GM19468 (cell line): ENCODE data around the gene CRYGA.
"Not testable (repeated sequence)": the region's sequence is repeated elsewhere in the genome, so short reads cannot be mapped to it uniquely, and the experiment has no call there.

Experiments
- ATAC-seq: cut with Tn5 transposase; IDR thresholded peaks from one replicate; pipeline ENCODE4 v1.9.1; 2021; ENCODE audit warnings: mild to moderate bottlenecking, moderate library complexity, moderate number of reproducible peaks; ENCODE audit not compliant: unreplicated experiment; ENCODE audit errors: extremely low read depth

Gene CRYGA

GRCh38 chr2:208172125-208172524, 8.7 kb upstream of the CRYGA start:
- ATAC-seq: no peak

DNA sequence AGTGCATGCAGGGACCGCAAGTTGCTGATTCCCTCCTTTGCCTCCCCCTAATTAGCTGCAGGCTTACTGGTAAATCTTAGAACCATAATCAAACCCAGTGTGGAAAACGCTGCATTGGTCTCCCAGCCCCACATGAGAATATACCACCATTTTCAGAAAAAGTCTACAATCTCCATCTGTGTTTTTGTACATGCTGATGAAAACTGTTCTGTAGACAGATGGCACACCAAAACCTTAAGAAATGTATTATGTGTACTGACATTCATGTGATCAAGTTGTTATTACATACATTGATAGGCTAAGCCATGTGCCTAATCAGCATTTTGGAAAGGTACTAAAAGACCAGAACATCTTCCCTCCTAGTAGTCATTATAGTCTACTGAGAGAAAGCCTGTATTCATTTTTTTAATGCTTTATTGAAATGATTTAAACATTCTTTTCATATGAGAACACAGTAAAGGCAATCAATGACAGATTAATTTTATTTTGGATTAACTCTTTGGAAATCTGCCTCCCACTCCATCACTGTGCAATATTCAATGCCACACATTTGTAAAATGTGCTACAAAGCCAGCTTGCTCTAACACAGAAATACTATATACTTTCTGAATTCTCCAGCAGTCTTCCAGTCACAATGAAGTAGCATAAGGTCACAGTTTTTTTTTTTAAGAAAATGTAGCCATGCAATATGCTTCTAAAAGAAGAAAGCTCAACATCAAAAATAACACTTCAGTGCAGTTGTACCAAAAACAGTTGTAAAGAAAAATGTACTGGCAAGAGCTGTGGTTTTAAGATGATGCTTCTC, 1.8 kb upstream of the CRYGA start:
- no peak for ATAC-seq

- ATAC-seq: no peak
Measured at GRCh38 chr2:208156439-208156838, 7.0 kb downstream of the CRYGA start.

DNA sequence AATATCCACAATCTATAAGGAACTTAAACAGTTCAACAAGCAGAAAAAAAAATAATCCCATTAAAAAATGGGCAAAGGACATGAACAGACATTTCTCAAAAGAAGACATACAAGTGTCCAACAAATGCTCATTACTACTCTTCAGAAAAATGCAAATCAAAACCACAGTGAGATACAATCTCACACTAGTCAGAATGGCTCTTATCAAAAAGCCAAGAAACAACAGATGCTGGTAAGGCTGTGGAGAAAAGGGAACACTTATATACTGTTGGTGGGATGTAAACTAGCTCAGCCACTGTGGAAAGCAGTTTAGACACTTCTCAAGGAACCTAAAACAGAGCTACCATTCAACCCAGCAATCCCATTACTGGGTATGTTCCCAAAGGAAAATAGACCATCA, 10.2 kb downstream of the CRYGA start:
- no peak for ATAC-seq

GRCh38 chr2:208150956-208151355, 12.4 kb downstream of the CRYGA start:
- no peak for ATAC-seq

DNA sequence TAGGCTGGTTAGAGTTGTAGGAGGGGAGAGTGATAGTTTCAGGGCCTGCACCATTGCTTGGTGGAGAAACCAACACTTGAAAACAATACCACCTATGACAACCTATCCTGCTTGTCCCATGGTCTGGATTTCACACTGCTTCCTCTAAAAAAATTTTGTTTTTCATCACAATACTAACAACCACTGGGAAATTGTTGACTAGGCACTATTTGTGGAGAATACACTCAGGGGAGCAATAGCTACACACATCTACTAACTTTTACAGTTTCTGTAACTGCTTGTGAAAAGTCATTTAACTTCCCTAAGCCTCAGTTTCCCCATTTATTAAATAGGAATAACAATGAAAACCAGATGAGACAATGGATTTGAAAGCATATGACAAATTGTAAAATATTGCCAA, 13.3 kb downstream of the CRYGA start:
- no peak for ATAC-seq

DNA sequence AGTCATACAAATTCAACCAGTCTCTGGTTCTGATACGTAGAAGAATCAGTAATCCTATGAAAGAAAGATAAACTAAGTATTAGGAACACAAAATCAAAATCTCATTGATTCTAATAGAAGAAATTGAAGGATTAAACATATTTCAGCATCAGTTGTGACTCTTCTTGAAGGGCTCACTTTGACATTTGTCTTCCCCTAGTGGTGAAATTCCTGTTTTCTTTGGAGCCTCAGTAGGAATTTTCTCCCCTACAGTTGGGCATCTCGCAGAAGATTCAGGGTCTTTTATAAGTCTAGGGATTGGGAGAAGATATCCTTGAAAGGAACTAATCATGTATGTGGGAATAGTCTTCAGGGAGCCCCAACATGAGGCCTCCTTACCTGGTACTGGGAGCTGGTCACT, 14.6 kb downstream of the CRYGA start:
- no peak for ATAC-seq

- ATAC-seq: no peak
Measured at GRCh38 chr2:208147759-208148158, 15.6 kb downstream of the CRYGA start.

DNA sequence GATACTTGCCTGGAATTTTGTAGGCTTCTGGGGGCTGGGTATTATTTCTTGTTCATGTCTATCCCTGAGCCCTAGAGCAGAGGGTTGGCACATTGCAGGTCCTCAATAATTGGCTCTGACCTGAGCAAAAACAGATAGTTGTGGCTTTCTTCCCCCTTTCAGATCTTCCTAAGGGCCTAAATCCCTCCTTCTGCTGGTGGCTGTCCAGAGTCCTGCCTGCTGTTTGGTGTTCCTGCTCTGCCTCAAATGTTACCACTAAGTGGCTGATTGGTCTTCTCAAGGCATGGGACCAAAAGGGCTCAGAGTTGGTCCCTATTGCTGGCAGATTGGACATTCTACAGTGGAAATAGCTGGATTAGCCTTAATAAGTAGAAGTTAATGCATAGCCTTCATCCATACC, 16.4 kb downstream of the CRYGA start:
- no peak for ATAC-seq

DNA sequence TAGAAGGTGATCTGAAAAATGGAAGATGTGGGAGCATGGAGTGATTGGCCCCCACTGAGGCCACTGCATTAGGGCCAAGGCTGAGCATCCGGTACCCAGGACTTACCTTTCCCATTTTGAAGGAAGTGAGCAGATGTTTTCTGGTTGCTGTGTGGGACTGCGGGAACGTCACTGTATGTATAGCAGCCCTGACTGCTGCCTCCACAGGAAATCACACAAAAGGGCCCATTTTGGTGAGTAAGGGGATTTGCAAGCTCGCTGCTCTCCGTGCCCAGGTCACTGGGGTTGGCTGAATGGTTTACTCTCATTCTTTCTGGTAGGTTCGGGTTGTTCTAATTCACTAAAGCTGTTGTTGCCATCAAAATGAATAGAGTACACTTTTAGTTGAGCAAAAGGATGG, 17.4 kb downstream of the CRYGA start, which contains the start of gene CRYGB:
Gene CRYGB, minus strand, starts transcription at position 153 of the 400 bp plus-strand sequence. Its CDS starts 38 bp downstream, at position 115.
- ATAC-seq: no peak

GRCh38 chr2:208142925-208143799, 20.2 kb downstream of the CRYGA start:
- no peak for ATAC-seq

DNA sequence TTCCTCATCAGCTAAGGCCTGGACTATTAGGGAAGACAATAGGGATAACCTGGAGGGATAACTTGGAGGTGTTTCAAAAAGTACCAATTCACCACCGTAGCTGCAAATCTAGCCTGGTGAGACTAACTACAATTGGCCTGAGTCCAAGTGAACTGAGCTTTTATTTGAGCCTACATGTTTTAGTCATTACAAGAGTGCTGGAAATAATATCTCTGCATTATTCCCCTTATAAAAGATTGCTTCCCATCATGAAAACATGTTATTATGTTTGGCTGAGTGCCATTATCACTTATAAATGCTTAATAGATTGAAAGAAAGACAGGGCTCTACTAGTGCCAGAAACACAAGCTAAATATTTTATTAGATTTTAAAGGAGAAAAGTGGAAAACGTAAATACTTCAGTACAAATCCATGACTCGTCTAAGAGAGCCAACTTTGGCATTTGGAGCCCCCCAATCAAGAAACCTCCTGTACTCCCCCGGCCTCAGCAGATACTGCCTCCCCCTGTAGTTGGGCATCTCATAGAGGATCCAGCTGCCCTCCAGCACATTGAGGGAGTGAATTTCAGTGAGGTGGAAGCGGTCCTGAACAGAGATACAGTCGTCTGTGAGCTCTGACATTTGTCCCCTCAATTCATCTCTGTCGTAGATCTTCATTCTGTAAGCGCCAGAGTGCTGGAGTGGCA, 21.0 kb downstream of the CRYGA start:
- no peak for ATAC-seq

GRCh38 chr2:208139447-208139846, 23.9 kb downstream of the CRYGA start:
- no peak for ATAC-seq

GRCh38 chr2:208138334-208138733, 25.1 kb downstream of the CRYGA start:
- ATAC-seq: not testable (repeated sequence)

DNA sequence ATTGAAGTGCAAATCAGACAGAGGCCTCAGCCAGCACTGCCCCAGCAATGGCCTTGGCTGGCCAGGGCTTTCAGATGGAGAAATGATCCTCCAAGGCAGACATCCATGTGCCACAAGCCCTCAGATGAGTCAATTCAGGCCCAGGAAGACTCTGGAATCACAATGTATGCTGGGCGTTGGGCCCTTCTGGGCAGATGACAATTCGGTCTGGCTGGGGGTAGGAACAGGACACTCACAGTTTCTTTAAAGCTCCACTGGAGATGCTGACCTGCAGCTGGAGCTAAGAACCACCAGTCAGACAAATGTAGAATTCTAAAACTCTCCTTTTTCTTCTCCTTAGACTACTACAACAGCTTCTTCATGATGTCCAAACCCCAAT, 26.7 kb downstream of the CRYGA start:
- no peak for ATAC-seq

DNA sequence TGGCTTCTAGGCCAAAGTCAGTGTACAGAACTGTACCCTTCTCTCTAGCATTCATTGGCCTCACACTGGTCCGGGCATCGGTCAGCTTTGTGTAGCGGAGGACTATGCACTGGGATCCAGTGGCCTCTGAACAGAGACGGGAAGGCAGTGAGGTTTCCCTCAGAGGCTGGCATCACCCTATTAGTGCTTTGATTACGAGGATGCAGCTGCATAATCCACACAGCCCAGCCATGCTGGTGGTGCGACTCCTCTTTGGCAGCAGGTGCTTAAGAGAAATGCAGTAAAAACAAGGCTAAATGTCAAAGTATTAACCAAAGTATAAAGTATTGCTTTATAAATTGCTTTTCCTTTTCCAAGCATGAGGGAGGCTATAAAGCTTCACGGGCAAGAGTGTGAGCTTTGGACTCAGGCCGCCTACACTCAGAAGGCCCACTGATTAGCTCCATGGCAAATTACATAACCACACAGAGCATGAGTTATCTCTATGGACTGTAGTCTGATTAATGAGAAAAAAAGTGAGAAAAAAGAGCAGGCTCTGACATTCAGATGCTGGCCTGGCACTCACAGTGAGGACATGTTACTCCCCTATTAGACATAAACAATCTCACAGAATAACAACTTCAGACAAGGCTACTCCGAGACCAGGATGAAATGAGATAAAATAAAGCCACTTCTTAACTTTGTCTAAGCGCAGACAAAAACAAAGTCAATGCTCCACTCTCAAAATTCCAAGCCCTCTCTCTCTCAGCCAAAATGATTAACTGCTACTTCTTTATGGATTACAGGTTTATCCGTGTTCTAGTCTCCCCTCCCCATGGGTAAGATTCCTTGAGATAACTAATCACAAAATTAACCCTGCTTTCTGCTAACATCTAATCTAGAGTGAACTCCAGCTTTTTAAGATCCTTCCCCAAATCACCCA, 27.3 kb downstream of the CRYGA start:
- ATAC-seq: no peak

- ATAC-seq: no peak
Measured at GRCh38 chr2:208134928-208135586, 28.3 kb downstream of the CRYGA start.

DNA sequence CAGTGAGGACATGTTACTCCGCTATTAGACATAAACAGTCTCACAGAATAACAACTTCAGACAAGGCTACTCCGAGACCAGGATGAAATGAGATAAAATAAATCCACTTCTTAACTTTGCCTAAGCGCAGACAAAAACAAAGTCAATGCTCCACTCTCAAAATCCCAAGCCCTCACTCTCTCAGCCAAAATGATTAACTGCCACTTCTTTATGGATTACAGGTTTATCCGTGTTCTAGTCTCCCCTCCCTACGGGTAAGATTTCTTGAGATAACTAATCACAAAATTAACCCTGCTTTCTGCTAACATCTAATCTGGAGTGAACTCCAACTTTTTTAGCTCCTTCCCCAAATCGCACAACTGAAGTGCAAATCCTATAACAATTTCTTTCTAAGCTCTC, 32.7 kb downstream of the CRYGA start:
- no peak for ATAC-seq
